SH-SY5Y (cell line): ENCODE measurements around the gene BCL2L13.

Experiments used
- GATA2 ChIP-seq: IDR thresholded peaks from 2 replicates; pipeline ENCODE4 v1.6.1; 2011; ENCODE audit warnings: mild to moderate bottlenecking, low read depth, low read length
- GATA3 ChIP-seq: IDR thresholded peaks from 2 replicates; pipeline ENCODE4 v1.6.1; 2011; ENCODE audit warnings: low read depth, mild to moderate bottlenecking, low read length, moderate library complexity

- TF ChIP-seq GATA3: no peak
- no peak for TF ChIP-seq GATA2
Observed at GRCh38 chr22:17639247-17639741, 737 bp downstream of the BCL2L13 start.
